ENCODE measurements around the gene SPINK8. TPM values are rescaled to one million over a fixed set of nuclear protein-coding genes. Genes with fewer than 3 reads are reported as not detected.

The SPINK8 gene
- total RNA-seq, 2 experiments from 2014 or later = not detected

DNA sequence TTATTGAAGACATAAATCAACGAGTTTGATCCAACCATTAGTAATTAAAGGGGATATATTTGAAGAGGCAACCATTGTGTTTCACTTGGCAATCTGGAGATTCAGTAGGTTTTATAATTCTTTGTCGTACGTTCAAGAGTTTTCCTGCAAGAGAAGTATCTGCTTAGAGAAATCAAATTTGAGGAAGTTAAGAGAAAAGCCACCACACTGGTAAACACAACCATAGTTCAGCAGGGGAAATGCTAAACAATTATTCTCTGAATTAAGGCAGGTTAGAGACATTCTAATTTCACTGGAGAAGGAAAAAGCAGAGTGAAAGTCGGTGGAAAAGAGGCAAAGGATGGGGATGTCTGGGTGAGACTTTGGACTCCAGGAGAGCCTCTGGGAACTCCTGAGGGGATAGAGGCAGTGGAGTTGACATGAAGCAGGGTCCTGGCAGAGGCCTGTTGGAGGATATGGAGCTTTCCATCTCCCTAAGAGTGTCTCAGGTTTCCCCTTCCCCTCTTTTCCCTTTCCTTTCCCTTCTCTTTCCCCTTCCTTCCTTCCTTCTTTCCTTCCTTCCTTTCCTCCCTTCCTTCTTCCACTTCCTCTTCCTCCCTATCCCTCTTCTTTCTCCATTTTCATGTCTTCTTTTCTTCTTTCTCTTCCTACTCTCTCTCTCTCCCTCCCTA is 26.5 kb downstream of the SPINK8 start:
- H3K4me3 Mint-ChIP-seq = no peak overlapping the region

DNA sequence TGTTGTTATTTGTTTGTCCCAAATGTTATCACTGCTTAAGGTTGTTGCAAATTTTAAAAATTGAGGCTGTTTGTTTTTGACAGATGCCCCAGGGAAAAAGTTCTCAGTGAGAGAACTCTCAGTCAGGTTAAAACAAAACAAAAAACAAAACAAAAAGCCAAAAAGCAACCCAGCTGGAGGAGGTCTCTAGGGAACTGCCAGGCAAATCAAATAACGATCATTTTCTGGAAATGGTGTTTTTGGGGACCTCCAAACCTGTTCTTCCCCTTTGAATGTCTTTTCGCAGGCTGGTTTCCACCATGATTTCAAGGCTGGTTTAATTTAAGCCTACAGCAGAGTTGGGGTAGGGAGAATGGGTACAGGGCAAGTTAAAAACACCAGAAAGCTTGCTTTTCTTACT is 27.2 kb downstream of the SPINK8 start:
- Mint-ChIP-seq H3K9me3 (peaks cover 4% of the 10 kb centered on the region), H3K4me3 (no peak overlapping the region), H3K27ac (no peak overlapping the region), H3K4me1 (ENCODE audit: low read depth) (peaks cover 10% of the 10 kb centered on the region), H3K27me3 (ENCODE audit: low read depth) (peaks cover 3% of the 10 kb centered on the region), H3K36me3 (ENCODE audit: low read depth) (peaks cover 8% of the 10 kb centered on the region)
- CTCF ChIA-PET = interaction anchor here (1.4 kb wide), 1 partner anchor 865 kb away, joined by 3 read pairs; the partner anchor contains the start of gene KLHDC8B
- intact Hi-C loops (cut with micrococcal nuclease) = no loop called here
- DNase-seq = no peak

More for the DNA sequence above, 26.5 kb downstream of the SPINK8 start:
- H3K9me3 Mint-ChIP-seq = peaks cover 4% of the 10 kb centered on the region
- H3K27ac Mint-ChIP-seq = no peak overlapping the region
- H3K36me3 Mint-ChIP-seq (ENCODE audit: low read depth) = peaks cover 5% of the 10 kb centered on the region
- intact Hi-C loops (cut with micrococcal nuclease) = no loop called here
- H3K4me1 Mint-ChIP-seq (ENCODE audit: low read depth) = peaks cover 7% of the 10 kb centered on the region
- no peak for DNase-seq
- peaks cover 3% of the 10 kb centered on the region for H3K27me3 Mint-ChIP-seq (ENCODE audit: low read depth)
- CTCF ChIA-PET = no interaction called here

DNA sequence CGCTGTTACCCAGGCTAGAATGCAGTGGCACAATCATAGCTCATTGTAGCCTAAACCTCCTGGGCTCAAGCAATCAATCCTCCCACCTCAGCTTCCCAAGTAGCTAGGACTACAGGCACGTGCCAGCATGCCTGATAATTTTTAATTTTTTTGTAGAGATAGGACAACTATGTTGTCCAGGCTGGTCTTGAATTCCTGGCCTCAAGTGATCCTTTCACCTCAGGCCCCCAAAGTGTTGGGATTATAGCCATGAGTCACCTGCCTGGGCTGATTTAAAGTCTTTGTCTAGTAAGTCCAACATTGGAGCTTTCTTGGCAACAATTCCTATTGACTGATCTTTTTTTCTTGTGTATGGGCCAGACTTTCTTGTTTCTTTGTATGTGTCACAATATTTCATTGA is 28.1 kb downstream of the SPINK8 start:
- H3K4me3 Mint-ChIP-seq = no peak overlapping the region
- H3K27ac Mint-ChIP-seq = no peak overlapping the region
- CTCF ChIA-PET = interaction anchor here (1.4 kb wide), 1 partner anchor 866 kb away, joined by 3 read pairs; the partner anchor contains the start of gene KLHDC8B
- intact Hi-C loops (cut with micrococcal nuclease) = no loop called here
- peaks cover 3% of the 10 kb centered on the region for H3K27me3 Mint-ChIP-seq (ENCODE audit: low read depth)
- peaks cover 8% of the 10 kb centered on the region for H3K36me3 Mint-ChIP-seq (ENCODE audit: low read depth)
- peaks cover 4% of the 10 kb centered on the region for H3K9me3 Mint-ChIP-seq
- DNase-seq = no peak
- H3K4me1 Mint-ChIP-seq (ENCODE audit: low read depth) = peaks cover 11% of the 10 kb centered on the region

GRCh38 chr3:48303021-48303420 is 30.4 kb downstream of the SPINK8 start:
- CTCF ChIA-PET = no interaction called here
- Mint-ChIP-seq H3K36me3 (ENCODE audit: low read depth) (peaks cover 12% of the 10 kb centered on the region), H3K4me3 (no peak overlapping the region), H3K27ac (no peak overlapping the region), H3K4me1 (ENCODE audit: low read depth) (peaks cover 25% of the 10 kb centered on the region), H3K9me3 (peaks cover 4% of the 10 kb centered on the region), H3K27me3 (ENCODE audit: low read depth) (no peaks in the 10 kb centered on the region)
- DNase-seq = no peak
- intact Hi-C loops (cut with micrococcal nuclease) = no loop called here

DNA sequence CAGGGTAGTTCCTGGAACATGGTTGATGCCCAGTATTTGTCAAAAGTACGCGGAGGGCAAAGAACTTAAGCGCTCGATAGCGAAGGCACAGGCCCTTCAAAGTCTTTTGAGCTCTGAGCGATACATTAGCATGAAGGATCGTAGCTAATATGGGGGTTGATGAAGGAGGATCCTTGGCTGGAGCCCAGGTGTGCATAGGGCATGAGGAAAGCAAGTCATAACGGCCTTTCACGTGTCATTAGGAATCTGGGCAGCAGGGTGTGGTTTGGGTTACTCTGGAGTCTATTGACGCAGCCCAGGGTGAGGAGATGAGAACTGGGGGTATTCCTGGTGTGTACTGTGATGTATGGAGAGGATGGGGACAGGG is 31.7 kb downstream of the SPINK8 start:
- Mint-ChIP-seq H3K27me3 (ENCODE audit: low read depth) (no peaks in the 10 kb centered on the region), H3K4me3 (peak overlapping the region; percentile 94), H3K36me3 (ENCODE audit: low read depth) (peaks cover 16% of the 10 kb centered on the region), H3K9me3 (peaks cover 4% of the 10 kb centered on the region), H3K4me1 (ENCODE audit: low read depth) (peaks cover 28% of the 10 kb centered on the region), H3K27ac (peak overlapping the region; percentile 96)
- CTCF ChIA-PET = no interaction called here
- intact Hi-C loops (cut with micrococcal nuclease) = loop anchor here (1.0 to 2.0 kb wide), 7 partner anchors 33 to 416 kb away; partner anchors contain the start of genes CDC25A, IP6K2, PFKFB4 and ZNF589
- DNase-seq = peak; percentile 52

DNA sequence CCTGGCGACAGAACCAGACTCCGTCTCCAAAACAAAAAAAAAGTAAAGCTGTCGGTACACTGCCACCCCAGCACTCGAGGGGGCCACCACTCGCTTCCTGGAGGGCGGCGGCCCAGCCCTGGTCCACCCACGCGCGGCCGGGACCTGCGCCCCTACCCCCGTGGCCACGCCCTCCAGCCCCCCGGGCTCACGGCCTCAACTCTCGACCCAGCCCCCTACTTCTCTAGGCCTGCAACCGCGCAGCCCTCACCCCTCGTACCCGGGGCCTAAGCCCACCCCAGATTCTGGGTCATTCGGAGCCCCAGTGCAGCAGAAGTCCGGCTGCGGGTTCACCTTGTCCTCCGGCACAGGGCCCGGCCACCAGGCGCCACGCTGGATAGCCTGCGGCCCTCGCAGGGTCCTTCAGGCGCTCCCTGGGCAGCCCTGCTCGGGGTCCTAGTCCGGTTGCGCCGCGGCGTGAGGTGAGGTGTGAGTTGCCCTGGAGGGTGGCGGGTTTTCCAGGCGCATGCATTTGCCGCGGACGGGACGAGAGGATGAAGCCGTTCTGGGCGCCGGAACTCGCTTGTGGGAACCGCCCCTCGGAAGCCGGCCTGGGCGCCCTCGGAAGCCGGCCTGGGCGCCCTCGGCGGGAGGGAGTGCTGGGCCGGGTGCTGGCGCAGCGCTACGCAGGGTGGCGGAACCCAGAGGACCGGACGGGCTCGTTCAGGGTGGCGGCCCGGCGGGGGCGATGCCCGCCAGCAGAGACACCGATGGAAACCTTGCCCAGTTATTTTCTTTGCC is 32.3 kb downstream of the SPINK8 start, which contains the start of gene NME6:
NME6 (minus strand) TSS at position 348 of the 780 bp plus-strand sequence.
- CTCF ChIA-PET = interaction anchor here (0.5 to 1.6 kb wide), 4 partner anchors 14 to 99 kb away, joined by 3 to 6 read pairs (median 4); partner anchors contain the start of gene ZNF589
- Mint-ChIP-seq H3K27ac (peak within 1 kb of the TSS; percentile 96), H3K4me1 (ENCODE audit: low read depth) (peaks cover 28% of the 10 kb centered on the region), H3K27me3 (ENCODE audit: low read depth) (no peaks in the 10 kb centered on the region), H3K9me3 (peaks cover 4% of the 10 kb centered on the region), H3K36me3 (ENCODE audit: low read depth) (peaks cover 20% of the 10 kb centered on the region), H3K4me3 (peak within 1 kb of the TSS; percentile 94)
- intact Hi-C loops (cut with micrococcal nuclease) = loop anchor here (1.0 to 2.0 kb wide), 7 partner anchors 33 to 416 kb away; partner anchors contain the start of genes CDC25A, IP6K2, PFKFB4 and ZNF589
- DNase-seq = peak; percentile 94

DNA sequence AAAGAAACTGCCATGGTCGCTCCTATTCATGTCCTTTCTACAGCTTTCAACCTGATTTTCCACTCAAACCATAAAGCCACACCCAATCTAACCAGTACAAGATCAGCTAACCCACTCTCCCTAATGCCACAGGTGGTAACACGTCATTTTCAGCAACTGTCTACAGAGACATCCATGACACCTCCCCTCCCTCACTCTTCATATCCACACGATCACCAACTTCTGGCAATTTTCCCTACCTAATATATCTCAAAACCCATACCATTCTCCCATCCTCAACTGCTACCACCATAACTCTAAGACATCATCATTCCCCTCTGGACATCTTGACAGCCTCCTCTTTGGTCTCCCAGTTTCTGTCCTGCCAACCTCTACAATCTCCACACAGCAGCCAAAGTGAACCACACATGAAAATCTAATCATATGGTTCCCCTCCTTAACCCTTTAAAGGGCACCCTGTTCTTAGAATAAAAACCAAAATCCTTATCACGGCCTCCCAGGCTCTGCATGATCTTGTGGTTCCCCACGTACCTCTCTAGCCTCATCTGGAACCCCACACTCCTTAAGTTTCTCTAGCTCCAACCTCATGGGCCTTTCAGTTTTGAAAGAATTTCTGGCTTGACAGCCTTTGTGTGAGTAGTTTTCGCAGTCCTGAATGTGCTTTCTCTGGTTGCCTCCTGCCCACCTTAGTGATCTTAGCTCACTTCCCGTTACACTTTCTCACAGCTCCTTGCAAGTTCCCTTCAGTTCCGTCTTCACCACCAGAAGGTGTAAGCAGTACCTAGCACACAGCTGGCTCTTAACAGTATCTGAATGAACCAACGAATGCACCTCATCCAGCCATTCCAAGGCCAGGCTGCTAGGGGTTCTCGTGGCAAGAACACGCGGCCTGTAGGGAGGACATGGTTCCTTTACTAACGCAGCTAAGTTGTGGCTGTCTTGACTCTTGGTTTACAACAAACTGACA is 33.4 kb downstream of the SPINK8 start:
- Mint-ChIP-seq H3K4me1 (ENCODE audit: low read depth) (peaks cover 28% of the 10 kb centered on the region), H3K27me3 (ENCODE audit: low read depth) (no peaks in the 10 kb centered on the region), H3K27ac (peak overlapping the region; percentile 96), H3K9me3 (peaks cover 4% of the 10 kb centered on the region), H3K4me3 (peak overlapping the region; percentile 94), H3K36me3 (ENCODE audit: low read depth) (peaks cover 25% of the 10 kb centered on the region)
- CTCF ChIA-PET = interaction anchor here (0.5 to 1.6 kb wide), 10 partner anchors 13 to 1781 kb away, joined by 3 to 7 read pairs (median 4); partner anchors contain the start of gene ZNF589
- intact Hi-C loops (cut with micrococcal nuclease) = loop anchor here (1.0 to 2.0 kb wide), 3 partner anchors 140 to 257 kb away; partner anchors contain the start of genes CCDC51, PFKFB4 and TMA7
- peak; percentile 59 for DNase-seq

GRCh38 chr3:48297111-48297810 is 36.2 kb downstream of the SPINK8 start:
- CTCF ChIA-PET = interaction anchor here (0.5 to 1.3 kb wide), 2 partner anchors 139 to 978 kb away, joined by 3 to 5 read pairs; no protein-coding TSS in a partner anchor
- intact Hi-C loops (cut with micrococcal nuclease) = no loop called here
- Mint-ChIP-seq H3K36me3 (ENCODE audit: low read depth) (peaks cover 33% of the 10 kb centered on the region), H3K27ac (no peak overlapping the region), H3K4me1 (ENCODE audit: low read depth) (peaks cover 23% of the 10 kb centered on the region), H3K27me3 (ENCODE audit: low read depth) (no peaks in the 10 kb centered on the region), H3K9me3 (no peaks in the 10 kb centered on the region), H3K4me3 (no peak overlapping the region)
- DNase-seq = no peak

- no peak overlapping the region for H3K4me3 Mint-ChIP-seq
- no peak overlapping the region for H3K27ac Mint-ChIP-seq
- H3K36me3 Mint-ChIP-seq (ENCODE audit: low read depth) = peaks cover 32% of the 10 kb centered on the region
- intact Hi-C loops (cut with micrococcal nuclease) = no loop called here
- no peak for DNase-seq
- no peaks in the 10 kb centered on the region for H3K27me3 Mint-ChIP-seq (ENCODE audit: low read depth)
- H3K9me3 Mint-ChIP-seq = no peaks in the 10 kb centered on the region
- CTCF ChIA-PET = interaction anchor here (0.5 kb wide), 1 partner anchor 977 kb away, joined by 3 read pairs; no protein-coding TSS in a partner anchor
- peaks cover 18% of the 10 kb centered on the region for H3K4me1 Mint-ChIP-seq (ENCODE audit: low read depth)
Observed at GRCh38 chr3:48296699-48297098, 36.8 kb downstream of the SPINK8 start.

GRCh38 chr3:48294611-48295263 is 38.7 kb downstream of the SPINK8 start:
- DNase-seq = no peak
- Mint-ChIP-seq H3K9me3 (peaks cover under 1% of the 10 kb centered on the region), H3K4me1 (ENCODE audit: low read depth) (peaks cover 11% of the 10 kb centered on the region), H3K4me3 (no peak overlapping the region), H3K36me3 (ENCODE audit: low read depth) (peaks cover 35% of the 10 kb centered on the region), H3K27me3 (ENCODE audit: low read depth) (no peaks in the 10 kb centered on the region), H3K27ac (no peak overlapping the region)
- CTCF ChIA-PET = no interaction called here
- intact Hi-C loops (cut with micrococcal nuclease) = no loop called here

- Mint-ChIP-seq H3K27ac (no peak overlapping the region), H3K9me3 (peaks cover 1% of the 10 kb centered on the region), H3K27me3 (ENCODE audit: low read depth) (no peaks in the 10 kb centered on the region), H3K4me3 (no peak overlapping the region), H3K36me3 (ENCODE audit: low read depth) (peaks cover 26% of the 10 kb centered on the region), H3K4me1 (ENCODE audit: low read depth) (peaks cover 2% of the 10 kb centered on the region)
- intact Hi-C loops (cut with micrococcal nuclease) = no loop called here
- DNase-seq = no peak
- CTCF ChIA-PET = interaction anchor here (0.6 to 1.1 kb wide), 3 partner anchors 146 to 613 kb away, joined by 3 to 7 read pairs (median 3); no protein-coding TSS in a partner anchor
Observed at GRCh38 chr3:48289659-48290058, 43.8 kb downstream of the SPINK8 start.
